Sigmoid colon (tissue), 7 donors: ENCODE data around the gene TENM4. TPM values are rescaled to one million over a fixed set of nuclear protein-coding genes. Genes with fewer than 3 reads are reported as not detected.

Source experiments
- DNase-seq: peaks from one replicate; pipeline ENCODE4 v3.0.0-alpha.2; 2019
- H3K27ac ChIP-seq, 4 donors: fragments of 200-600 bp; sonication (generic); one replicate each; pipeline ENCODE4 v1.5.1; 2016 to 2019; ENCODE audit warnings: mild to moderate bottlenecking in 1 of 4
- H3K27me3 ChIP-seq, 3 donors: fragments of 200-600 bp; sonication (generic); one replicate each; pipeline ENCODE4 v1.5.1; 2019; ENCODE audit warnings: mild to moderate bottlenecking in 1 of 3
- H3K36me3 ChIP-seq, 4 donors: fragments of 200-600 bp; sonication (generic); one replicate each; pipeline ENCODE4 v1.5.1; 2016 to 2019
- H3K4me1 ChIP-seq, 4 donors: fragments of 200-600 bp; sonication (generic); one replicate each; pipeline ENCODE4 v1.5.1; 2017 to 2019
- H3K4me3 ChIP-seq, 4 donors: fragments of 200-600 bp; sonication (generic); one replicate each; pipeline ENCODE4 v1.5.1; 2017 to 2019; ENCODE audit warnings: mild to moderate bottlenecking in 2 of 4, moderate library complexity in 1 of 4
- H3K9me3 ChIP-seq, 4 donors: fragments of 200-600 bp in 3 of 4; sonication (generic) in 3 of 4; one replicate each; pipeline versions ENCODE4 v1.5.1 to v1.6.1; 2013 to 2019
- EP300 ChIP-seq, 4 donors: sonication (generic); formaldehyde crosslinking; IDR thresholded peaks; one replicate each; pipeline ENCODE4 v1.6.1; 2017; ENCODE audit warnings: antibody characterized with exemption in 4 of 4
- POLR2A ChIP-seq, 2 donors: fragments of 450-650 bp; IDR thresholded peaks; one replicate each; pipeline ENCODE4 v1.6.1; 2016; ENCODE audit warnings: antibody characterized with exemption in 2 of 2, mild to moderate bottlenecking in 2 of 2, moderate library complexity in 2 of 2
- POLR2AphosphoS5 ChIP-seq, 4 donors: sonication (generic); formaldehyde crosslinking; IDR thresholded peaks; one replicate each; pipeline ENCODE4 v1.6.1; 2017; ENCODE audit warnings: antibody characterized with exemption in 4 of 4
- WGBS, 2 donors: extraction: QIAGEN DNeasy Blood & Tissue Kit; methylation state at CpG; one replicate each; pipeline ENCODE4 v1.1.7; 2013; 5-methylcytosine and 5-hydroxymethylcytosine counted together
- intact Hi-C: fragments of 100-400 bp; cut with DNase I; formaldehyde crosslinking; loops from one replicate; pipeline ENCODE4 v1.15.1; 2023
- polyA plus RNA-seq, 3 donors: library from polyadenylated mRNA; stranded (reverse); fragments of 200-250 nt; gene quantifications; one replicate each; pipeline ENCODE4 v1.2.3, GENCODE V29; 2013
- total RNA-seq, 4 donors: library from RNA; depleted of rRNA; stranded (reverse); fragments of >200 nt; gene quantifications; one replicate each; pipeline ENCODE4 v1.1.0, GENCODE V29; 2016
- TF ChIP-seq, protein P1 (sequence below), 4 experiments: fragments of 450-650 bp in 3 of 4; fragments of 200-600 bp in 1 of 4; IDR thresholded peaks; one replicate each; pipeline ENCODE4 v1.5.1; 2016 to 2019; ENCODE audit warnings: antibody characterized with exemption in 4 of 4, mild to moderate bottlenecking in 3 of 4, moderate library complexity in 2 of 4
- donor health status: healthy with polysubstance abuse.
- donor health status: Bipolar disorder and iron deficiency.
- donor health status: healthy.

Gene TENM4
- total and polyA plus RNA-seq, 7 donors: 0.23 to 14.6 (median 1.9) TPM; not detected in 1

GRCh38 chr11:79235696-79236095 is 205.1 kb downstream of the TENM4 start:
- Histone ChIP-seq H3K27me3 (no peaks in the 10 kb centered on the region), H3K9me3 (no peaks in the 10 kb centered on the region), H3K36me3 (no peaks in the 10 kb centered on the region), H3K27ac (no peak overlapping the region), H3K4me3 (no peak overlapping the region), H3K4me1 (no peaks in the 10 kb centered on the region)
- intact Hi-C loops: no loop called here
- no peak for TF ChIP-seq EP300 (IDR thresholded peaks at IDR 0.05)
- TF ChIP-seq POLR2A (IDR thresholded peaks at IDR 0.05): no peak
- TF ChIP-seq, protein P1, sequence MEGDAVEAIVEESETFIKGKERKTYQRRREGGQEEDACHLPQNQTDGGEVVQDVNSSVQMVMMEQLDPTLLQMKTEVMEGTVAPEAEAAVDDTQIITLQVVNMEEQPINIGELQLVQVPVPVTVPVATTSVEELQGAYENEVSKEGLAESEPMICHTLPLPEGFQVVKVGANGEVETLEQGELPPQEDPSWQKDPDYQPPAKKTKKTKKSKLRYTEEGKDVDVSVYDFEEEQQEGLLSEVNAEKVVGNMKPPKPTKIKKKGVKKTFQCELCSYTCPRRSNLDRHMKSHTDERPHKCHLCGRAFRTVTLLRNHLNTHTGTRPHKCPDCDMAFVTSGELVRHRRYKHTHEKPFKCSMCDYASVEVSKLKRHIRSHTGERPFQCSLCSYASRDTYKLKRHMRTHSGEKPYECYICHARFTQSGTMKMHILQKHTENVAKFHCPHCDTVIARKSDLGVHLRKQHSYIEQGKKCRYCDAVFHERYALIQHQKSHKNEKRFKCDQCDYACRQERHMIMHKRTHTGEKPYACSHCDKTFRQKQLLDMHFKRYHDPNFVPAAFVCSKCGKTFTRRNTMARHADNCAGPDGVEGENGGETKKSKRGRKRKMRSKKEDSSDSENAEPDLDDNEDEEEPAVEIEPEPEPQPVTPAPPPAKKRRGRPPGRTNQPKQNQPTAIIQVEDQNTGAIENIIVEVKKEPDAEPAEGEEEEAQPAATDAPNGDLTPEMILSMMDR (IDR thresholded peaks at IDR 0.05): no peak
- TF ChIP-seq POLR2AphosphoS5 (IDR thresholded peaks at IDR 0.05): no peak
- DNase-seq: no peak
- WGBS, 2 donors: 84 to 87% methylated on average over 6 of the region's 6 CpGs

GRCh38 chr11:79232346-79232745 is 208.5 kb downstream of the TENM4 start:
- H3K4me3 ChIP-seq: no peak overlapping the region
- H3K27me3 ChIP-seq: no peaks in the 10 kb centered on the region
- no peaks in the 10 kb centered on the region for H3K9me3 ChIP-seq
- H3K36me3 ChIP-seq: no peaks in the 10 kb centered on the region
- no peak overlapping the region for H3K27ac ChIP-seq
- DNase-seq: no peak
- TF ChIP-seq POLR2AphosphoS5 (IDR thresholded peaks at IDR 0.05): no peak
- TF ChIP-seq POLR2A (IDR thresholded peaks at IDR 0.05): no peak
- TF ChIP-seq, protein P1 (IDR thresholded peaks at IDR 0.05): no peak
- TF ChIP-seq EP300 (IDR thresholded peaks at IDR 0.05): no peak
- H3K4me1 ChIP-seq: no peaks in the 10 kb centered on the region
- intact Hi-C loops: no loop called here
- 84 to 94% methylated on average over 5 of the region's 5 CpGs for WGBS, 2 donors

GRCh38 chr11:79229047-79229446 is 211.8 kb downstream of the TENM4 start:
- Histone ChIP-seq H3K36me3 (no peaks in the 10 kb centered on the region), H3K27ac (no peak overlapping the region), H3K4me1 (no peaks in the 10 kb centered on the region), H3K27me3 (no peaks in the 10 kb centered on the region), H3K9me3 (no peaks in the 10 kb centered on the region), H3K4me3 (no peak overlapping the region)
- intact Hi-C loops: no loop called here
- DNase-seq: no peak
- TF ChIP-seq, protein P1 (IDR thresholded peaks at IDR 0.05): no peak
- TF ChIP-seq POLR2A (IDR thresholded peaks at IDR 0.05): no peak
- TF ChIP-seq POLR2AphosphoS5 (IDR thresholded peaks at IDR 0.05): no peak
- TF ChIP-seq EP300 (IDR thresholded peaks at IDR 0.05): no peak
- 89 to 94% methylated on average over 1 of the region's 1 CpG for WGBS, 2 donors

DNA sequence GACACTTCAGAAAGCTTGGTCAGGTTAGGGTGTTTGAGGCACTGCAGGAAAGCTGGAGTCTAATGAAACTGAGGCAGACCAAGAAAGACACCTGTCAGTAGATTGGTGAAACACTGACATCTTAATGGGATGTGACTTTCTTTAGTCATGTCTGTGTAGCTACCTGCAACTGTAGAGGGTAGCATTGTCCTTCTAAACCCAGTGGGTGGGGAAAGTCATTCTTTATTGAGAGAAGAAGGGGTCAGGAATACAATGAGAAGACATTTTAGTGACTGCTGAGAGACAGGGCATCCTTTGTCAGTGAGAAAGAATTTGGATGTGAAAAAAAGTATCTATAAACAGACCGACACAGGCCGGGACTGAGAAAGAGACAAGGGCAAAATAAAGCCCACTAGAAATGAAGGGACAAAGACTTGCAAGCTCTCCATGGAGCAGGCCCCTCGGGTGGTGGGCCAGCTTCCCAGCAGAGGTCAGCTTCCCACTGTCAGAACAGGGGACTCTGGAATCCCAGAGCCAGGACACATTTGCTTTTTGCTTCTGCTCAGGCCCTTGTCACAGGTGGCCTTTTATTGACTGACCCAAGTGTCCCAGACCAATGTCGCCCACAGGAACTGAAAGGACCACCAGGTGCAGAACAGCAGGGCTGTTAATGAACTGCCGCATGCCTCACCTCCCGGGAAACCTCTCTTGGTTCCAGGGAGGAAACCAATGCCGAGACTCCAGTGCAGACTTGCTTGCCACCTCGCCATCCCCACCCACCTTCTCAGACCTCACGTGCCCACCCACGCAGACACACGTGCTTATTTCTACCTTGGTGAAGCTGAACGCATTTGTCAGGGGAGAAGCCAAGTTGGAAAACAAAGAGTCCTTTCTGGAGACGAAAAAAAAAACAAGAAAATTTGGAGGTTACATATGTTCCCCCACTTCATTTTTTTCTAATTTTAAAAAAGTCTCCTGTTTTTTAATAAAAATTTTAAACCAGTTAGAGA is 212.8 kb downstream of the TENM4 start:
- Histone ChIP-seq H3K27me3 (no peaks in the 10 kb centered on the region), H3K27ac (no peak overlapping the region), H3K36me3 (no peaks in the 10 kb centered on the region), H3K9me3 (no peaks in the 10 kb centered on the region), H3K4me1 (no peaks in the 10 kb centered on the region), H3K4me3 (no peak overlapping the region)
- no peak for DNase-seq
- intact Hi-C loops: no loop called here
- WGBS, 2 donors: 64 to 76% methylated on average over 13 of the region's 13 CpGs
- no peak for TF ChIP-seq POLR2A (IDR thresholded peaks at IDR 0.05)
- TF ChIP-seq EP300 (IDR thresholded peaks at IDR 0.05): no peak
- TF ChIP-seq, protein P1 (IDR thresholded peaks at IDR 0.05): no peak
- no peak for TF ChIP-seq POLR2AphosphoS5 (IDR thresholded peaks at IDR 0.05)
